Ishikawa (cell line): ENCODE results near the gene PERCC1.

ENCODE experiments used
- EP300 ChIP-seq: IDR thresholded peaks from 2 replicates; pipeline ENCODE4 v1.6.1; 2012; ENCODE audit warnings: borderline replicate concordance
- FOXM1 ChIP-seq: IDR thresholded peaks from 2 replicates; pipeline ENCODE4 v1.6.1; 2012; ENCODE audit warnings: low read depth, borderline replicate concordance
- NFIC ChIP-seq: IDR thresholded peaks from 2 replicates; pipeline ENCODE4 v1.6.1; 2012
- YY1 ChIP-seq: IDR thresholded peaks from 2 replicates; pipeline ENCODE4 v1.6.1; 2012; ENCODE audit warnings: low read depth
- ZBTB7A ChIP-seq: IDR thresholded peaks from 2 replicates; pipeline ENCODE4 v1.6.1; 2012; ENCODE audit warnings: low read depth
- TF ChIP-seq, protein P1 (sequence below): IDR thresholded peaks from 2 replicates; pipeline ENCODE4 v1.6.1; 2012
- TF ChIP-seq, protein P2 (sequence below): IDR thresholded peaks from 2 replicates; pipeline ENCODE4 v1.6.1; 2012

GRCh38 chr16:1383556-1383955, 47.3 kb upstream of the PERCC1 start:
- TF ChIP-seq, protein P1, sequence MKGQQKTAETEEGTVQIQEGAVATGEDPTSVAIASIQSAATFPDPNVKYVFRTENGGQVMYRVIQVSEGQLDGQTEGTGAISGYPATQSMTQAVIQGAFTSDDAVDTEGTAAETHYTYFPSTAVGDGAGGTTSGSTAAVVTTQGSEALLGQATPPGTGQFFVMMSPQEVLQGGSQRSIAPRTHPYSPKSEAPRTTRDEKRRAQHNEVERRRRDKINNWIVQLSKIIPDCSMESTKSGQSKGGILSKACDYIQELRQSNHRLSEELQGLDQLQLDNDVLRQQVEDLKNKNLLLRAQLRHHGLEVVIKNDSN = no peak
- no peak for TF ChIP-seq EP300
- TF ChIP-seq FOXM1 = no peak
- no peak for TF ChIP-seq ZBTB7A
- no peak for TF ChIP-seq NFIC
- no peak for TF ChIP-seq YY1
- TF ChIP-seq, protein P2, sequence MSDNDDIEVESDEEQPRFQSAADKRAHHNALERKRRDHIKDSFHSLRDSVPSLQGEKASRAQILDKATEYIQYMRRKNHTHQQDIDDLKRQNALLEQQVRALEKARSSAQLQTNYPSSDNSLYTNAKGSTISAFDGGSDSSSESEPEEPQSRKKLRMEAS = no peak
